Left kidney (tissue), 2 donors: ENCODE data around the gene WDR6. TPM values are rescaled to one million over a fixed set of nuclear protein-coding genes. Genes with fewer than 3 reads are reported as not detected.
A peak's percentile ranks its signal among the peaks of the same experiment; 100 is the strongest.
"Not testable (repeated sequence)": the region's sequence is repeated elsewhere in the genome, so short reads cannot be mapped to it uniquely, and the experiment has no call there.

Source experiments
- DNase-seq: peaks from one replicate; pipeline ENCODE4 v3.0.0-alpha.2; 2013
- polyA plus RNA-seq: library from polyadenylated mRNA; unstranded; fragments of 120-200 nt; gene quantifications from one replicate; pipeline ENCODE4 v1.2.1, GENCODE V29; 2013; ENCODE audit not compliant: insufficient read length

The WDR6 gene
- polyA plus RNA-seq, 1 donor: 214 TPM

- DNase-seq: no peak
These were observed 16.3 kb upstream of the WDR6 start for GRCh38 chr3:48990636-48991469.

GRCh38 chr3:48991851-48992545 is 15.2 kb upstream of the WDR6 start:
- DNase-seq: no peak

GRCh38 chr3:48993834-48994233 is 13.4 kb upstream of the WDR6 start:
- DNase-seq: no peak

- no peak for DNase-seq
These were observed 10.6 kb upstream of the WDR6 start for GRCh38 chr3:48996640-48997039.

- DNase-seq: no peak
These were observed 10.0 kb upstream of the WDR6 start for GRCh38 chr3:48997102-48997635.

GRCh38 chr3:48997714-48998637 is 9.2 kb upstream of the WDR6 start:
- no peak for DNase-seq

GRCh38 chr3:48999085-48999858 is 7.9 kb upstream of the WDR6 start:
- DNase-seq: no peak

GRCh38 chr3:49001155-49001554 is 6.0 kb upstream of the WDR6 start:
- DNase-seq: no peak

- DNase-seq: no peak
These were observed 2.6 kb upstream of the WDR6 start for GRCh38 chr3:49004352-49005302.

GRCh38 chr3:49005303-49005680 is 1.9 kb upstream of the WDR6 start:
- DNase-seq: no peak

GRCh38 chr3:49005998-49006397 is 1.2 kb upstream of the WDR6 start:
- DNase-seq: no peak

- peak; percentile 34 for DNase-seq
These were observed 653 bp upstream of the WDR6 start for GRCh38 chr3:49006408-49007067.

GRCh38 chr3:49007771-49008528 is 759 bp downstream of the WDR6 start:
- peak; percentile 78 for DNase-seq

- DNase-seq: not testable (repeated sequence)
These were observed 1.4 kb downstream of the WDR6 start for GRCh38 chr3:49008627-49009026.

GRCh38 chr3:49009396-49009795 is 2.2 kb downstream of the WDR6 start:
- no peak for DNase-seq

- DNase-seq: no peak
These were observed 5.3 kb downstream of the WDR6 start for GRCh38 chr3:49012441-49013017.

- DNase-seq: no peak
These were observed 6.0 kb downstream of the WDR6 start for GRCh38 chr3:49013113-49013737.
